ENCODE measurements around the gene ZBTB16. TPM values are rescaled to one million over a fixed set of nuclear protein-coding genes. Genes with fewer than 3 reads are reported as not detected.

ZBTB16 gene
- total and polyA plus RNA-seq, 2 of the 13 experiments (the other 11 are each of a cell fraction or from before 2014, with no cell fraction given), result not detected

DNA sequence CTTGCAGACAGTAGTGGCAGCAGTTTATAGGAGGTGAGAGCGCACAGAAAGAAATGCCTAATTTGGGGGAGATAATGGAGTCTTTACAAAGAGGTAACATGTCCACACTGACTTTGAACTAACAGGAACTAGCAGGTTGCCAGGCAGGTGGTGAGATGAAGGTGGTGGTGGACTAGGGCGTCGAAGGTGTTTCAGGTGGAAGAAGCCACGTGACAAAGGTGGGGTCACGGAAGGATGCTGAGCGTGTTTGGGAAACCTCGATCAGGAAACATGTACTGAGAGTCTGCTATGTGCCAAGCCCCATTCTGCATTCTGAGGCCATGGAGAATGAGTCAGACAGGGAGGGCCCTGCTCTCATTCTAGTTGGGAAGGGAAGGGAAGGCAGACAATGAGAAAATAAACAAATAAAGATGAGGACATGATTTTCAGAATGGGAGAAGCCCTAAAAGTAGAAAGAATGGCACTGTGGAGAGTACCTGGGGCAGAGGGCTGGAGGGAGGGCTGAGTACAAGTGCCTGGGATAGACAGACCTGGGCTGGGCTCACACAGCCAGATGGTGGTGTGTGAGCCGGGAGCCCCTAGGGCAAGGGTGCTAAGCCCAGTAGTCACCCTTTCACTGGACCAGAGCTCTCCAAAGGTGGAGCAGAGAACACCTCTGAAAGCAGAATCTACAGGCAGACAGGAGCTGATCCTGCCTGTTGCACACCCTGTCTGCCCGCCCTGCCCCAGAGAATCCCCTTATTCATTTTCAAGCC lies 220.5 kb downstream of the ZBTB16 start:
- no peak overlapping the region for H3K27ac ChIP-seq (ENCODE audit: extremely low read length, insufficient read depth, low read length)
- no peaks in the 10 kb centered on the region for H3K4me1 ChIP-seq (ENCODE audit: insufficient read depth, low read length)
- ChIA-PET POLR2A (no interaction called here), CTCF (ENCODE audit: low intra/inter-chr PET ratio, low total read pairs) (interaction anchor here (2.3 kb wide), 1 partner anchor 482 kb away, joined by 11 read pairs; no protein-coding TSS in a partner anchor)
- ATAC-seq, result no peak
- in situ Hi-C loops (cut with HindIII; ENCODE audit: extremely low pct_ligation_motif_present, low pct_unique_long_range_greater_than_20kb) (loop anchor here (10.0 kb wide), 1 partner anchor 485 kb away; no protein-coding TSS in a partner anchor), intact Hi-C loops (cut with micrococcal nuclease; ENCODE audit: unreplicated experiment) (loop anchor here (1.0 kb wide), 1 partner anchor 482 kb away; no protein-coding TSS in a partner anchor)
- no peaks in the 10 kb centered on the region for H3K79me2 ChIP-seq (ENCODE audit: insufficient read depth, low read length)
- no peaks in the 10 kb centered on the region for H4K20me1 ChIP-seq (ENCODE audit: insufficient read depth, low read length)
- 46% methylated on average over 8 of the region's 9 CpGs for WGBS (ENCODE audit: low lambda C conversion rate)
- BruUV-seq (replicated peaks), result no TSS peak
- no peak for FAIRE-seq
- TF ChIP-seq TEAD2 (CRISPR knock-in tag; IDR thresholded peaks at IDR 0.05), result no peak
- TF ChIP-seq, protein P1, sequence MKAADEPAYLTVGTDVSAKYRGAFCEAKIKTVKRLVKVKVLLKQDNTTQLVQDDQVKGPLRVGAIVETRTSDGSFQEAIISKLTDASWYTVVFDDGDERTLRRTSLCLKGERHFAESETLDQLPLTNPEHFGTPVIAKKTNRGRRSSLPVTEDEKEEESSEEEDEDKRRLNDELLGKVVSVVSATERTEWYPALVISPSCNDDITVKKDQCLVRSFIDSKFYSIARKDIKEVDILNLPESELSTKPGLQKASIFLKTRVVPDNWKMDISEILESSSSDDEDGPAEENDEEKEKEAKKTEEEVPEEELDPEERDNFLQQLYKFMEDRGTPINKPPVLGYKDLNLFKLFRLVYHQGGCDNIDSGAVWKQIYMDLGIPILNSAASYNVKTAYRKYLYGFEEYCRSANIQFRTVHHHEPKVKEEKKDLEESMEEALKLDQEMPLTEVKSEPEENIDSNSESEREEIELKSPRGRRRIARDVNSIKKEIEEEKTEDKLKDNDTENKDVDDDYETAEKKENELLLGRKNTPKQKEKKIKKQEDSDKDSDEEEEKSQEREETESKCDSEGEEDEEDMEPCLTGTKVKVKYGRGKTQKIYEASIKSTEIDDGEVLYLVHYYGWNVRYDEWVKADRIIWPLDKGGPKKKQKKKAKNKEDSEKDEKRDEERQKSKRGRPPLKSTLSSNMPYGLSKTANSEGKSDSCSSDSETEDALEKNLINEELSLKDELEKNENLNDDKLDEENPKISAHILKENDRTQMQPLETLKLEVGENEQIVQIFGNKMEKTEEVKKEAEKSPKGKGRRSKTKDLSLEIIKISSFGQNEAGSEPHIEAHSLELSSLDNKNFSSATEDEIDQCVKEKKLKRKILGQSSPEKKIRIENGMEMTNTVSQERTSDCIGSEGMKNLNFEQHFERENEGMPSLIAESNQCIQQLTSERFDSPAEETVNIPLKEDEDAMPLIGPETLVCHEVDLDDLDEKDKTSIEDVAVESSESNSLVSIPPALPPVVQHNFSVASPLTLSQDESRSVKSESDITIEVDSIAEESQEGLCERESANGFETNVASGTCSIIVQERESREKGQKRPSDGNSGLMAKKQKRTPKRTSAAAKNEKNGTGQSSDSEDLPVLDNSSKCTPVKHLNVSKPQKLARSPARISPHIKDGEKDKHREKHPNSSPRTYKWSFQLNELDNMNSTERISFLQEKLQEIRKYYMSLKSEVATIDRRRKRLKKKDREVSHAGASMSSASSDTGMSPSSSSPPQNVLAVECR (CRISPR knock-in tag; IDR thresholded peaks at IDR 0.05; ENCODE audit: borderline replicate concordance), result no peak
- DNase-seq (ENCODE audit: low spot score), result no peak
- H3K27me3 ChIP-seq (ENCODE audit: control insufficient read depth in 1 of 2, insufficient read depth in 2 of 2, low read length in 2 of 2), result peaks cover 4 to 13% of the 10 kb centered on the region in 2 experiments; a peak in 4 of 5 replicates
- no peak overlapping the region for H3K4me2 ChIP-seq (ENCODE audit: low read depth, low read length)
- H3K36me3 ChIP-seq (replicated peaks in 1 of 2; ENCODE audit: control insufficient read depth in 1 of 2, insufficient read depth in 2 of 2, low read length in 2 of 2), result no peaks in the 10 kb centered on the region
- no peak overlapping the region for H2AFZ ChIP-seq (ENCODE audit: low read length)
- H3K4me3 ChIP-seq (replicated peaks in 1 of 3; ENCODE audit: insufficient read depth in 1 of 3, low read depth in 2 of 3, low read length in 3 of 3), result no peak overlapping the region
- no peaks in the 10 kb centered on the region for H3K9me3 ChIP-seq (ENCODE audit: low read length)
- H3K9ac ChIP-seq (ENCODE audit: insufficient read depth, low read depth, low read length), result no peak overlapping the region

All from HepG2 (cell line).